ENCODE data around the gene SERINC1.
"Not testable (repeated sequence)": the region's sequence is repeated elsewhere in the genome, so short reads cannot be mapped to it uniquely, and the experiment has no call there.

The SERINC1 gene

GRCh38 chr6:122471107-122472021 lies at the start of gene SERINC1:
SERINC1 (minus strand) TSS chr6:122471807; CDS start chr6:122471737, 70 bp downstream.
- DNase-seq (ENCODE audit: low read depth, low spot score) = peak; percentile 64

DNA sequence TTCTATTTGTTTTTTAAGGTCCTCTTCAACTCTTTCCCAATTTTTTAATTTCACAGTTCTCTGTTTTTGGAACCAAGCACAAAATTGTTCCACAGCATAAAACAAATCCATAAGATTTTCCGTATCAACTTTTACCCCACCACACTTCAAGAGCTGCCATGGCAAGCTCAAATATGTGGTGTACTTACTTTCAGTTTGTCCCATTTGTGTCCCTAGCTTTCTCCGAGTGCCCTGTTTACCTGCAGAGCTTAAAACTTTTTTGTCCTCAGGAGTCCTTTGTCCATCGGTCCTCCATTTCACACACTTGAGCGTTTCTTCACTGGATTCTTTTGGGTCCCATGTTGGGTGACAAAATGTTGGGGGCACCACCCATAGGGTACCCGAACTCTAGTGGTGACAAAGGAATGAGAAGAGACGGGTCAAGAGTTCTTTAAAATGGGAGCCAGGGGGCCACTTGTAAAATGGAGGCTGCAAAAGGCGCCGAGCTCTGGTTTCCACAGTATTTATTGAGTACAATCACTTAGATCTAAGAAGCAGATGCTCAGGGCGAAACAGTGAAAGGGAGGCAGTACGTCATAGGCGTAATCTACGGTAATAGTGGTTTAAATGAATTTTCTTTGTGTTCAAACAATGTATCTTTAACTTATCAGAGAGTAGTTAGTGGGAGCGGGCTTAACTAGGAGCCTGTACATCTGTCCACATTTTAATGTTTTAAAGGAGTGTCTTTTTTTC lies 39.8 kb upstream of the SERINC1 start:
- DNase-seq (ENCODE audit: low read depth, low spot score) = no peak
- H3K27ac ChIP-seq = no peak overlapping the region

More at GRCh38 chr6:122471107-122472021, at the start of gene SERINC1:
- peak within 1 kb of the TSS; percentile 88 for H3K27ac ChIP-seq

GRCh38 chr6:122505170-122505569 lies 33.6 kb upstream of the SERINC1 start:
- not testable (repeated sequence) for DNase-seq (ENCODE audit: low read depth, low spot score); H3K27ac ChIP-seq

GRCh38 chr6:122501475-122501874 lies 29.9 kb upstream of the SERINC1 start:
- H3K27ac ChIP-seq = no peak overlapping the region

DNA sequence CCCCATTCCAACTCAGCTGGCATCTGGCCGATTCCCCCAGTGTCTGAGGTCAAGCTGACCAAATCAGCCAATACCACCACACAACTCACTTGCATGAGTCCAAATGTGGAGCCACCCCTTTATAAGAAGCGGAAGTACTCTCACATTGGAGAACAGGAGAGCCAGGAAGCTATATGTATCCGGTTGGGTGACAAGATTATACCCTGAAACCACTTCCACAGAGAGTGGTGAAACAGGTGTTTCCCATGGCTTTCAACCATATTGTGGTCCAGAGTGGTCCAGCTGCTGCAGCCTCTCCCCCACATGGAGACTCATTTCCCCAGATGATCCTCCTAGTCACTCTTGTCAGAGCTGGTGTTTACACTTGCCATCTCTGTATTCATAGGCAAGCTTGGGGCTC lies 24.0 kb upstream of the SERINC1 start:
- no peak for DNase-seq (ENCODE audit: low read depth, low spot score)
- no peak overlapping the region for H3K27ac ChIP-seq

More at GRCh38 chr6:122501475-122501874, 29.9 kb upstream of the SERINC1 start:
- no peak for DNase-seq (ENCODE audit: low read depth, low spot score)

DNA sequence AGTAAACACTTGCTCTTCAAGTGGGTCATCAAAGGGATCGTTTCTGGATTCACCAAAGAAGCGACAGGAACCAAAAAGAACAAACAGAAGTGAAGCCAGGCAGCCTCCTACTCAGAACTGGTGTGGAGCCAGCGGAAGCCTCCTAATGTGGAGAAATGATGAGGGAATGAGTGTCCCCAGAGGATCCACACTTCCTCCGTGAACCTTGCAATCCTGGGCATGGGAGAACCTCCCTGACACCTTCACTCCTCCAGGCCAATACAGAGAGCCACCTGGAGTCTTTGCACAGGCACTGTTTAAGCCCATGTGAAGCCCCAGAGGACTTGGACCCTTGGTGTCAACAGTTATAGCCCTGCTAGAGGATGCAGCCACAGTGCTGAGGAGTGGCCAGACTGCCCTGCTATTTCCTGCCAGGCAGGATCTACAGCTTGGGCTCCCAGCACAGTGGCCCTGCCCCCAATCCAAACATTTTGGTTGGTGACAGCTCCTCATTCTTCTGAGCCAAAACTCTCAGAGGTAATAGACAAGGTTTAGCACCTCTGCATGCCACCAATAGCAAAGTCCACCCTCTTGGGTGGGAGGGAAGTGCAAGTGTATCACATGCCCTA lies 23.2 kb upstream of the SERINC1 start:
- no peak overlapping the region for H3K27ac ChIP-seq
- DNase-seq (ENCODE audit: low read depth, low spot score) = no peak

DNA sequence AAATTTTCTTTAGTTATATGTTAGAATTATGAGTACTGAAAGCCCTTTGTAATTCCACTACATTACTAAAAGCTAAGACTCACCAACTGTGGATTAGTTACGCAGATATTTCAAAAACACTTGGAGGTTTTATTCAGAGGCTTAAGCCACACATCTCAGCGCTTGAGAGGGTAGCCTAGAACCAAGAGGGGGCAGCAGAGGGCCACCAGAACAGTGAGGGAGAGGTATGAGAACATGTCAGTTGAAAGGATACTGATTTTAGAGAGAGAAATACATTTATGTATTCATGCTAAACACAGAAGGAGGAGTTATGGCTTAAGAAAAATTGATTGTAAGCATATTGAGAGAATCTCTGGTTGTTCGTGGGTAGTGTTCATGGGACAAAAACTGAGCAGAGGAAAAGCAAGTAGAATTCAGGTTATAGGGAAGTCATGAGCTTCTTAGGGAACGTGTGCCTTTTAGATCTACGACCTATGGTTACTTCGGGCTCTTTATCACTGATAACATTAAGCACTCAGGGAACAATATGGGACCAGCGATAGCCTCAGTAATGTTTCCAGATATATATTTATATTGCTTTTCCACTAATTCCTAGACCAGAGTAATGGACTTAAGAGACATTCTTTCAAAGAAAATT lies 20.4 kb upstream of the SERINC1 start:
- DNase-seq (ENCODE audit: low read depth, low spot score) = no peak
- H3K27ac ChIP-seq = no peak overlapping the region

GRCh38 chr6:122490607-122491006 lies 19.0 kb upstream of the SERINC1 start:
- no peak overlapping the region for H3K27ac ChIP-seq
- no peak for DNase-seq (ENCODE audit: low read depth, low spot score)

GRCh38 chr6:122484760-122485159 lies 13.2 kb upstream of the SERINC1 start:
- H3K27ac ChIP-seq = no peak overlapping the region
- no peak for DNase-seq (ENCODE audit: low read depth, low spot score)

GRCh38 chr6:122482750-122483080 lies 11.1 kb upstream of the SERINC1 start:
- no peak for DNase-seq (ENCODE audit: low read depth, low spot score)

DNA sequence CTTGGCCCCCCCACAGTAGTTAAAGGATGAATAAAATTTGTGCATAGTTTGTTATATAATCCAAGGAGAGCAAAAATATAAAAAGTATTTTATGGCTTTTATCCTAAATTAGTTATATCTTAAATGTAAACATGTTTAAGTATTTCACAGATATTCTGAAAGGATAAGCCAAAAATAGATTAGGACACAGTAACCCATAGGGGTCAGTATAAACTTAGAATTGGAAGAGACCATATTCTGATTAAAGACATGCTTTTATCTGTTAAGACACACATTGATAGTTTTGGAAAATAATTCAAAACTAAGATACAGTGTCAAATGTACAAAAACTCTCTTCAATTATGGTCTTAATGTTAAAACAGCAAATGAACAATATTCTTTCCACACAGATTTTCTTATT lies 4.5 kb upstream of the SERINC1 start:
- no peak for DNase-seq (ENCODE audit: low read depth, low spot score)
- no peak overlapping the region for H3K27ac ChIP-seq

More at GRCh38 chr6:122482750-122483080, 11.1 kb upstream of the SERINC1 start:
- H3K27ac ChIP-seq = no peak overlapping the region

DNA sequence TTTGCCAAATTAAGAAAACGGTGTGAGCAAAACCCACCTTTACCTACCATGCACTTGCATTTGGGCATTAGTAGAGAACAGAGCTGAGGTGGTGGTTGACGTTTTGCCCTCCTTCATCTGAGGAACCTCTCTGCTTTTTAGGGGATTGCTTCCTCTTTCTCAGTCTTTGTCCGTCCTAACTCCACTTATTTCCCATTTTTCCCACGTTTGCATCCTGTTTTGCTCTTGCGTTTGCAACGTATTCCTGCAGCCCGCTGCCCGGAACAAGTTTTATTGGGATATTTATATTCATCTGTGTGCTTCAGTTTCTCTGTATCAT lies 374 bp upstream of the SERINC1 start:
- peak overlapping the region; percentile 88 for H3K27ac ChIP-seq
- no peak for DNase-seq (ENCODE audit: low read depth, low spot score)

DNA sequence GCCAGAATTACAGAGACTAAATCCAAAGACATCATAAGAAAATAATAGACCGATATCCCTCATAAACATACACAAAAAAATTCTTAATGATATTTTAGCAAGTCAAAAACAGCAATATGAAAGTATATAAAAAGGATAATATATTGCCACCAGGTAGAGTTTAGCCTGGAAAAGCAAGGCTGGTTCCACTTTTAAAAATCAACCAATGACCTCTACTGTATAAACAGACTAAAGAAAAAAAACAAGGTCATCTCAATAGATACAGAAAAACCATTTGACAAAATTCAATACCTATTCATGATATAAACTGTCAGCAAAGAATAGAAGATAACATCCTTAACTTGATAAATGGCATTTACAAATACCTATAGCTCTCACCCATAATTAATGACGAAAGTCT lies 9.7 kb downstream of the SERINC1 start:
- H3K27ac ChIP-seq = no peak overlapping the region
- DNase-seq (ENCODE audit: low read depth, low spot score) = no peak

GRCh38 chr6:122459865-122460416 lies 11.7 kb downstream of the SERINC1 start:
- not testable (repeated sequence) for DNase-seq (ENCODE audit: low read depth, low spot score); H3K27ac ChIP-seq

DNA sequence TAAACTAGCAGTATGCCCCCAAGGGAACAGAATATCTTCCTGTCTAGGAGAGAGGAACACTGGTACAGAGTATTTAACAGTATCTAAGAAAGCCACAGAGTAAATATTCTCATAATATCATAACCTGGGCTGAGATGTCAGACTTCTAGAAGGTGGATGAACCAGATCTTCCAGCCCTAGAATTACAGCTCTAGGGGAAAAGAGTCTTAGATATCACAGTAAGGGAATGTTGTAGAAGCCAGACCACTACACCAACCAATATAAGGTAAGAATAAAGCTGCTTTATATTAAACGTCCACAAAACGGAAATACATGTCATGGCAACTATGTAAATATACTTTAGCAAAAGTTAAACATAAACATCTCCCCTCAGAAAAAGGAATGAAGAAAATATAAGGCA lies 12.4 kb downstream of the SERINC1 start:
- H3K27ac ChIP-seq = no peak overlapping the region

GRCh38 chr6:122458087-122458486 lies 13.5 kb downstream of the SERINC1 start:
- H3K27ac ChIP-seq = no peak overlapping the region
- no peak for DNase-seq (ENCODE audit: low read depth, low spot score)

More for the DNA sequence above, 12.4 kb downstream of the SERINC1 start:
- DNase-seq (ENCODE audit: low read depth, low spot score) = no peak

DNA sequence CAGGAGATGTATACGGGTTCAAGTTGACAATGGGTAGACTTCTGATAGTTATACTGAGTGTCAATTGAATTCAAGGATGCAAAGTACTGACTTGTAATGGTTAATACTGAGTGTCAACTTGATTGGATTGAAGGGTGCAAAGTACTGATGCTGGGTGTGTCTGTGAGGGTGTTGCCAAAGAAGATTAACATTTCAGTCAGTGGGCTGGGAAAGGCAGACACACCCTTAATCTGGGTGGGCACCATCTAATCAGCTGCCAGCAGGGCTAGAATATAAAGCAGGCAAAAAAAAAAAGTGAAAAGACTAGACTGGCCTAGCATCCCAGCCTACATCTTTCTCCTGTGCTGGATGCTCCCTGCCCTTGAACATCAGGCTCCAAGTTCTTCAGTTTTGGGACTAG lies 16.5 kb downstream of the SERINC1 start:
- not testable (repeated sequence) for DNase-seq (ENCODE audit: low read depth, low spot score)

DNA sequence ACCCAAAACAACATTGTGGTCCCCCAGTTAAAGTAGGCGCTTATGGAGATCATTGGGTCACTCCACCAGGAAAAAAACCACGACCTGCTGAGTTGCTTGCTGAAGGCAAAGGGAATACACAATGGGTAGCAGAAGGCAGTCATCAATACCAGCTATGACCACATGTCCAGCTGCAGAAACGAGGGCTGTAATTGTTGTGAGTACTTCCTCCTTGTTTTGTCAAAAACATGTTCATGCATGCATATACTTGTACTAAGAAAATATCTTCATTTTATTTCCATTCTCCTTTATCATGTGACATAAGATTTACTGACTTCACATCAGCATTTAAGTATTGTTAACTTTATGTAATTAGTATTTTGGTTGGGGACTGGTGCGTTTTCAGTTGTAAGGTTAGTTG lies 16.9 kb downstream of the SERINC1 start:
- H3K27ac ChIP-seq = no peak overlapping the region
- no peak for DNase-seq (ENCODE audit: low read depth, low spot score)

More for the DNA sequence above, 16.5 kb downstream of the SERINC1 start:
- not testable (repeated sequence) for H3K27ac ChIP-seq

- no peak for DNase-seq (ENCODE audit: low read depth, low spot score)
- no peak overlapping the region for H3K27ac ChIP-seq
These were observed 19.1 kb downstream of the SERINC1 start for GRCh38 chr6:122452509-122452908.

- no peak overlapping the region for H3K27ac ChIP-seq
- no peak for DNase-seq (ENCODE audit: low read depth, low spot score)
These were observed 22.5 kb downstream of the SERINC1 start for GRCh38 chr6:122449069-122449468.
